ENCODE measurements around the gene CHEK2.
"Not testable (repeated sequence)": the region's sequence is repeated elsewhere in the genome, so short reads cannot be mapped to it uniquely, and the experiment has no call there.

DNA sequence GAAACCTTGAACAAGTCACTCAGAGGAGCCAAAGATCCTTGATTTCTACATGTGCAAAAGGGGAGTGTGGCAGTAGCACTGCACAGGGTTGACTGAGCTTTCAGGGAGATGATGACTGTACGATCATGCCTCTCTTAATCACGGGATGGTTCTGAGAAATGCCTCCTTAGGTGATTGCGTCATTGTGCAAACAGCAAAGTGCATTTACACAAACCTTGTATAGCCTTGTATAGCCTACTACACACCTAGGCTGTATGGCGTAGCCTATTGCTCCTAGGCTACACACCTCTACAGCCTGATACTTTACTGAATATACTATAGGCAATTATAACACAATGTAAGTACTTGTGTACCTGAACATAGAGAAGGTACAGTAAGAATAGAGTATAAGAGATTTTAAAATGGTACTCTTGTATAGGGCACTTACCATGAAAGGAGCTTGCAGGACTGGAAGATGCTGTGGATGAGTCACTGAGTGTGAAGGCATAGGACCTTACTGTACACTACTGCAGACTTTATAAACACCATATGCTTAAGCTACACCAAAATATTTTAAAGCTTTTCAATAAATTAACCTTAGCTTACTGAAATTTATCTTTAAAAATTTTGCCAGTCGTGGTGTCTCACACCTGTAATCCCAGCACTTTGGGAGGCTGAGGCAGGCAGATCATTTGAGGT, 60.7 kb downstream of the CHEK2 start:
- peak in 1 of 2 donors; percentile 28 for TF ChIP-seq POLR2AphosphoS5 (IDR thresholded peaks at IDR 0.05)
- TF ChIP-seq CTCF (IDR thresholded peaks at IDR 0.05): not testable (repeated sequence)
